ENCODE results near the gene S100A7A. TPM values are rescaled to one million over a fixed set of nuclear protein-coding genes. Genes with fewer than 3 reads are reported as not detected.

S100A7A gene
- total RNA-seq, 2 experiments from 2014 or later = not detected

- no peaks in the 10 kb centered on the region for H3K36me3 Mint-ChIP-seq (ENCODE audit: low read depth)
- CTCF ChIA-PET = no interaction called here
- no peak for DNase-seq
- POLR2A ChIA-PET = no interaction called here
- peaks cover 11% of the 10 kb centered on the region for H3K9me3 Mint-ChIP-seq (ENCODE audit: low read depth)
- peaks cover 2% of the 10 kb centered on the region for H3K4me1 Mint-ChIP-seq
- H3K27ac Mint-ChIP-seq = no peak overlapping the region
- no peak for ATAC-seq
- no peak overlapping the region for H3K4me3 Mint-ChIP-seq
- H3K27me3 Mint-ChIP-seq = peaks cover 15% of the 10 kb centered on the region
- intact Hi-C loops (cut with DNase I, micrococcal nuclease) = no loop called here
Measured at GRCh38 chr1:153470707-153471106, 54.4 kb downstream of the S100A7A start.

Other genes starting within 250 kb of the S100A7A start
- gene LELP1, start 213.1 kb upstream of the S100A7A start, total RNA-seq = not detected
- not detected for gene PRR9, start 198.9 kb upstream of the S100A7A start, total RNA-seq
- not detected for gene LORICRIN, start 156.8 kb upstream of the S100A7A start, total RNA-seq
- gene PGLYRP3, start 103.6 kb upstream of the S100A7A start, total RNA-seq = not detected
- under 1 TPM in 1 of 2 experiments, not detected in 1; 0.09 TPM for gene PGLYRP4, start 67.7 kb upstream of the S100A7A start, total RNA-seq
- gene S100A9, start 58.7 kb upstream of the S100A7A start, total RNA-seq = not detected
- gene S100A12, start 40.9 kb upstream of the S100A7A start, total RNA-seq = not detected
- gene S100A8, start 25.4 kb upstream of the S100A7A start, total RNA-seq = not detected
- not detected for gene S100A7, start 44.1 kb downstream of the S100A7A start, total RNA-seq
- 100 to 1,000 TPM; 219 to 349 TPM for gene S100A6, start 119.5 kb downstream of the S100A7A start, total RNA-seq
- gene S100A5, start 124.4 kb downstream of the S100A7A start, total RNA-seq = 1 to 10 TPM; 2.4 to 3.4 TPM
- gene S100A4, start 129.3 kb downstream of the S100A7A start, total RNA-seq = 100 to 1,000 TPM in 1 of 2 experiments, 10 to 100 TPM in 1; 84.8 to 166 TPM
- gene S100A3, start 132.7 kb downstream of the S100A7A start, total RNA-seq = not detected
- gene S100A2, start 149.3 kb downstream of the S100A7A start, total RNA-seq = 1 to 10 TPM; 3.3 to 7.0 TPM
- not detected for gene S100A16, start 196.6 kb downstream of the S100A7A start, total RNA-seq
- gene S100A14, start 199.8 kb downstream of the S100A7A start, total RNA-seq = under 1 TPM; 0.14 to 0.34 TPM
- gene S100A13, start 211.0 kb downstream of the S100A7A start, total RNA-seq = 1 to 10 TPM; 5.4 TPM
- not detected for gene S100A1, start 211.9 kb downstream of the S100A7A start, total RNA-seq
- 10 to 100 TPM; 85.1 to 91.4 TPM for gene CHTOP, start 217.5 kb downstream of the S100A7A start, total RNA-seq
- 10 to 100 TPM; 34.2 to 38.4 TPM for gene SNAPIN, start 242.2 kb downstream of the S100A7A start, total RNA-seq

Measured in activated CD4-positive, alpha-beta T cell treated with anti-CD3 and anti-CD28 coated beads for 36 hours (primary cell).